Liver (tissue), 9 donors: ENCODE results near the gene ATP6V1G2. TPM values are rescaled to one million over a fixed set of nuclear protein-coding genes. Genes with fewer than 3 reads are reported as not detected.

Experiments
- DNase-seq: peaks from one replicate; pipeline ENCODE4 v3.0.0-alpha.2; 2017; ENCODE audit warnings: low spot score
- H3K27ac ChIP-seq, 2 donors: one replicate each; pipeline ENCODE4 v1.7.0; 2013; ENCODE audit warnings: inconsistent platforms in 2 of 2, low read length in 2 of 2, control low read depth in 1 of 2, low read depth in 1 of 2, mild to moderate bottlenecking in 1 of 2
- H3K27me3 ChIP-seq, 4 donors: one replicate each; pipeline versions ENCODE4 v1.6.1 to v1.7.0; 2013; ENCODE audit warnings: low read length in 3 of 4, inconsistent platforms in 1 of 4, mild to moderate bottlenecking in 1 of 4, moderate library complexity in 1 of 4; ENCODE audit not compliant: control insufficient read depth in 4 of 4, insufficient read depth in 4 of 4
- H3K36me3 ChIP-seq, 4 donors: one replicate each; pipeline versions ENCODE4 v1.6.1 to v1.7.0; 2013; ENCODE audit warnings: low read length in 3 of 4, mild to moderate bottlenecking in 3 of 4, low read depth in 1 of 4, moderate library complexity in 1 of 4; ENCODE audit not compliant: control insufficient read depth in 4 of 4, insufficient read depth in 3 of 4
- H3K4me1 ChIP-seq, 4 donors: one replicate each; pipeline versions ENCODE4 v1.6.1 to v1.7.0; 2013; ENCODE audit warnings: low read length in 3 of 4, mild to moderate bottlenecking in 3 of 4, moderate library complexity in 1 of 4; ENCODE audit not compliant: control insufficient read depth in 4 of 4, insufficient read depth in 4 of 4
- H3K4me3 ChIP-seq, 3 donors: one replicate each; pipeline versions ENCODE4 v1.6.1 to v1.7.0; 2013; ENCODE audit warnings: low read length in 3 of 3, control low read depth in 1 of 3, low read depth in 1 of 3, mild to moderate bottlenecking in 1 of 3
- H3K9ac ChIP-seq, 2 donors: one replicate each; pipeline ENCODE4 v1.7.0; 2013; ENCODE audit warnings: low read length in 2 of 2, mild to moderate bottlenecking in 2 of 2, moderate library complexity in 2 of 2, control low read depth in 1 of 2, low read depth in 1 of 2
- H3K9me3 ChIP-seq, 4 donors: one replicate each; pipeline versions ENCODE4 v1.6.1 to v1.7.0; 2013; ENCODE audit warnings: low read length in 3 of 4; ENCODE audit not compliant: control insufficient read depth in 4 of 4
- CTCF ChIP-seq: fragments of 150-350 bp; IDR thresholded peaks from 2 replicates; pipeline ENCODE4 v1.5.1; 2017; ENCODE audit warnings: improper control_type of control experiment, low read depth, low read length; ENCODE audit not compliant: missing input control
- EGR1 ChIP-seq, 2 donors: IDR thresholded peaks; 2 replicates each; pipeline ENCODE4 v1.6.1; 2016 to 2018; ENCODE audit warnings: antibody characterized with exemption in 2 of 2, low read depth in 2 of 2
- FOXA2 ChIP-seq: IDR thresholded peaks from 2 replicates; pipeline ENCODE4 v1.6.1; 2016; ENCODE audit warnings: antibody characterized with exemption
- GABPA ChIP-seq, 2 donors: IDR thresholded peaks in 1 of 2; conservative IDR thresholded peaks in 1 of 2; 2 replicates each; pipeline ENCODE4 v1.6.1; 2016; ENCODE audit warnings: antibody characterized with exemption in 2 of 2, mild to moderate bottlenecking in 1 of 2, moderate library complexity in 1 of 2
- HNF4A ChIP-seq, 2 donors: conservative IDR thresholded peaks; 2 replicates each; pipeline ENCODE4 v1.6.1; 2016; ENCODE audit warnings: antibody characterized with exemption in 2 of 2, mild to moderate bottlenecking in 2 of 2
- HNF4G ChIP-seq: IDR thresholded peaks from 2 replicates; pipeline ENCODE4 v1.6.1; 2016; ENCODE audit warnings: antibody characterized with exemption
- RAD21 ChIP-seq, 2 donors: IDR thresholded peaks; 2 replicates each; pipeline ENCODE4 v1.6.1; 2016; ENCODE audit warnings: antibody characterized with exemption in 2 of 2, mild to moderate bottlenecking in 2 of 2
- REST ChIP-seq: IDR thresholded peaks from 2 replicates; pipeline ENCODE4 v1.6.1; 2016; ENCODE audit warnings: antibody characterized with exemption, mild to moderate bottlenecking
- YY1 ChIP-seq: IDR thresholded peaks from 2 replicates; pipeline ENCODE4 v1.6.1; 2016; ENCODE audit warnings: antibody characterized with exemption, mild to moderate bottlenecking
- WGBS: extraction: QIAGEN DNeasy Blood & Tissue Kit; methylation state at CpG from one replicate; pipeline ENCODE4 v1.1.7; 2013; 5-methylcytosine and 5-hydroxymethylcytosine counted together
- polyA plus RNA-seq, 2 donors: library from polyadenylated mRNA; stranded (reverse) in 1 of 2; unstranded in 1 of 2; fragments of 200-250 nt in 1 of 2; fragments of >200 nt in 1 of 2; fragmentation: Nextera tagmentation in 1 of 2; extraction: Ambion mirVana in 1 of 2; gene quantifications; one replicate each; pipeline versions ENCODE4 v1.2.1 to v1.2.3, GENCODE V29; 2013 to 2015
- total RNA-seq, 2 donors: library from RNA; depleted of rRNA; stranded (reverse); fragments of >200 nt; gene quantifications; one replicate each; pipeline ENCODE4 v1.2.3, GENCODE V29; 2014
- donor health status: healthy.
- donor health status: healthy.
- donor health status: healthy.
- donor health status: healthy.
- donor health status: healthy.

The ATP6V1G2 gene
- total and polyA plus RNA-seq, 4 donors = 0.14 to 0.36 (median 0.26) TPM

- Histone ChIP-seq H3K27me3 (no peaks in the 10 kb centered on the region), H3K4me1 (peaks cover 0 to 4% (median 2%) of the 10 kb centered on the region in 4 donors), H3K9ac (no peak within 1 kb of the TSS), H3K36me3 (peaks cover 8 to 39% (median 32%) of the 10 kb centered on the region in 4 donors), H3K9me3 (no peaks in the 10 kb centered on the region), H3K4me3 (no peak within 1 kb of the TSS), H3K27ac (no peak within 1 kb of the TSS)
- TF ChIP-seq GABPA (IDR thresholded peaks at IDR 0.05 in 1 of 2, conservative IDR thresholded peaks at IDR 0.05 in 1 of 2) = no peak
- TF ChIP-seq CTCF = no peak
- TF ChIP-seq REST = no peak
- 67% methylated on average over 7 of the region's 7 CpGs for WGBS
- DNase-seq = no peak
Measured at GRCh38 chr6:31528821-31529328, 17.5 kb downstream of the ATP6V1G2 start, which contains the start of gene MCCD1. TSS of gene MCCD1 (plus strand) at chr6:31528962. CDS start at chr6:31529015, 53 bp downstream.

GRCh38 chr6:31528307-31528777 lies 18.1 kb downstream of the ATP6V1G2 start:
- no peaks in the 10 kb centered on the region for H3K27me3 ChIP-seq
- peaks cover 0 to 4% (median 2%) of the 10 kb centered on the region in 4 donors for H3K4me1 ChIP-seq
- H3K9ac ChIP-seq = no peak overlapping the region
- TF ChIP-seq RAD21 (IDR thresholded peaks at IDR 0.05) = no peak
- no peak for TF ChIP-seq FOXA2
- no peak for TF ChIP-seq HNF4A (conservative IDR thresholded peaks at IDR 0.05)
- TF ChIP-seq HNF4G = no peak
- peaks cover 8 to 36% (median 27%) of the 10 kb centered on the region in 4 donors for H3K36me3 ChIP-seq
- H3K9me3 ChIP-seq = no peaks in the 10 kb centered on the region
- 89% methylated on average over 4 of the region's 4 CpGs for WGBS
- H3K27ac ChIP-seq = no peak overlapping the region
- no peak overlapping the region for H3K4me3 ChIP-seq
- no peak for DNase-seq

- Histone ChIP-seq H3K4me3 (no peak overlapping the region), H3K27me3 (no peaks in the 10 kb centered on the region), H3K9ac (no peak overlapping the region), H3K4me1 (peaks cover 0 to 4% (median 2%) of the 10 kb centered on the region in 4 donors), H3K9me3 (no peaks in the 10 kb centered on the region), H3K27ac (no peak overlapping the region), H3K36me3 (peaks cover 0 to 16% (median 10%) of the 10 kb centered on the region in 4 donors)
- 79% methylated on average over 4 of the region's 4 CpGs for WGBS
- DNase-seq = no peak
- TF ChIP-seq YY1 (no peak), REST (no peak), EGR1 (IDR thresholded peaks at IDR 0.05; ENCODE audit: low read depth in 2 of 2) (no peak)
Measured at GRCh38 chr6:31525932-31526591, 20.3 kb downstream of the ATP6V1G2 start.
